HL-60 (cell line): ENCODE data around the gene HOXB7.

Source experiments
- CTCF ChIP-seq: IDR thresholded peaks from one replicate; pipeline ENCODE4 v1.5.1; 2011; ENCODE audit warnings: low read length, control low read depth, inconsistent platforms; ENCODE audit not compliant: insufficient read depth
- GABPA ChIP-seq: IDR thresholded peaks from 2 replicates; pipeline ENCODE4 v1.6.1; 2012; ENCODE audit warnings: low read depth
- POLR2AphosphoS5 ChIP-seq: IDR thresholded peaks from 2 replicates; pipeline ENCODE4 v1.6.1; 2012; ENCODE audit warnings: low read depth
- REST ChIP-seq: IDR thresholded peaks from 2 replicates; pipeline ENCODE4 v1.6.1; 2012; ENCODE audit warnings: low read depth; ENCODE audit not compliant: insufficient replicate concordance

GRCh38 chr17:48593126-48593829 is 17.5 kb downstream of the HOXB7 start, which contains the start of gene HOXB5:
- TF ChIP-seq CTCF = no peak
- TF ChIP-seq POLR2AphosphoS5 = no peak
- TF ChIP-seq REST = no peak
- TF ChIP-seq GABPA = no peak
